Nephron (organoid): Measurements from ENCODE around the gene CERS5.

Experiments used
- H3K27ac Mint-ChIP-seq, 3 experiments: 2 replicates each; pipeline ENCODE4 v1.8.0; 2020; ENCODE audit warnings: mixed read lengths in 3 of 3, mild to moderate bottlenecking in 2 of 3, moderate library complexity in 1 of 3
- H3K27me3 Mint-ChIP-seq: 2 replicates; pipeline ENCODE4 v1.8.0; 2021; ENCODE audit warnings: low read depth, mild to moderate bottlenecking, moderate library complexity, mixed read lengths
- H3K36me3 Mint-ChIP-seq: 2 replicates; pipeline ENCODE4 v1.8.0; 2020; ENCODE audit warnings: low read depth, mixed read lengths
- H3K4me1 Mint-ChIP-seq: 2 replicates; pipeline ENCODE4 v1.8.0; 2020; ENCODE audit warnings: mixed read lengths
- H3K4me3 Mint-ChIP-seq, 3 experiments: 2 replicates each; pipeline ENCODE4 v1.8.0; 2020; ENCODE audit warnings: mild to moderate bottlenecking in 3 of 3, mixed read lengths in 3 of 3, moderate library complexity in 2 of 3
- H3K9me3 Mint-ChIP-seq: 2 replicates; pipeline ENCODE4 v1.8.0; 2020; ENCODE audit warnings: mixed read lengths
- CTCF ChIP-seq, 3 experiments: fragments of 200-600 bp; sonication (generic); IDR thresholded peaks; one replicate each; pipeline ENCODE4 v1.5.0; 2021; ENCODE audit warnings: antibody characterized with exemption in 3 of 3; ENCODE audit not compliant: unreplicated experiment in 3 of 3

Gene CERS5

GRCh38 chr12:50192236-50192635 lies 25.1 kb upstream of the CERS5 start:
- Mint-ChIP-seq H3K36me3 (peaks cover 38% of the 10 kb centered on the region), H3K4me1 (peaks cover 47% of the 10 kb centered on the region), H3K9me3 (no peaks in the 10 kb centered on the region), H3K4me3 (no peak overlapping the region), H3K27me3 (no peaks in the 10 kb centered on the region), H3K27ac (no peak overlapping the region)
- no peak for TF ChIP-seq CTCF (IDR thresholded peaks at IDR 0.05; ENCODE audit: unreplicated experiment in 3 of 3)

GRCh38 chr12:50190859-50191258 lies 23.7 kb upstream of the CERS5 start:
- Mint-ChIP-seq H3K4me3 (no peak overlapping the region), H3K4me1 (peaks cover 47% of the 10 kb centered on the region), H3K27me3 (no peaks in the 10 kb centered on the region), H3K9me3 (no peaks in the 10 kb centered on the region), H3K36me3 (peaks cover 29% of the 10 kb centered on the region), H3K27ac (no peak overlapping the region)
- TF ChIP-seq CTCF (IDR thresholded peaks at IDR 0.05; ENCODE audit: unreplicated experiment in 3 of 3) = no peak

GRCh38 chr12:50188875-50189575 lies 21.9 kb upstream of the CERS5 start:
- no peaks in the 10 kb centered on the region for H3K27me3 Mint-ChIP-seq
- TF ChIP-seq CTCF (IDR thresholded peaks at IDR 0.05; ENCODE audit: unreplicated experiment in 3 of 3) = no peak
- H3K4me1 Mint-ChIP-seq = peaks cover 52% of the 10 kb centered on the region
- H3K27ac Mint-ChIP-seq = peak overlapping the region; percentile 78 to 88 (median 85)
- H3K36me3 Mint-ChIP-seq = peaks cover 24% of the 10 kb centered on the region
- H3K9me3 Mint-ChIP-seq = no peaks in the 10 kb centered on the region
- peak overlapping the region in 2 of 3 experiments; percentile 15 to 16 for H3K4me3 Mint-ChIP-seq

- Mint-ChIP-seq H3K4me1 (peaks cover 52% of the 10 kb centered on the region), H3K4me3 (no peak overlapping the region), H3K9me3 (no peaks in the 10 kb centered on the region), H3K27me3 (no peaks in the 10 kb centered on the region), H3K27ac (peak overlapping the region; percentile 78 to 88 (median 85)), H3K36me3 (peaks cover 24% of the 10 kb centered on the region)
- no peak for TF ChIP-seq CTCF (IDR thresholded peaks at IDR 0.05; ENCODE audit: unreplicated experiment in 3 of 3)
Observed at GRCh38 chr12:50188241-50188781, 21.1 kb upstream of the CERS5 start.

- peak overlapping the region; percentile 78 to 88 (median 85) for H3K27ac Mint-ChIP-seq
- no peak for TF ChIP-seq CTCF (IDR thresholded peaks at IDR 0.05; ENCODE audit: unreplicated experiment in 3 of 3)
- H3K36me3 Mint-ChIP-seq = peaks cover 15% of the 10 kb centered on the region
- no peaks in the 10 kb centered on the region for H3K27me3 Mint-ChIP-seq
- H3K4me1 Mint-ChIP-seq = peaks cover 52% of the 10 kb centered on the region
- H3K9me3 Mint-ChIP-seq = no peaks in the 10 kb centered on the region
- H3K4me3 Mint-ChIP-seq = peak overlapping the region in 1 of 3 experiments; percentile 25
Observed at GRCh38 chr12:50187084-50187900, 20.1 kb upstream of the CERS5 start.
